ENCODE results near the gene TANC1. TPM values are rescaled to one million over a fixed set of nuclear protein-coding genes. Genes with fewer than 3 reads are reported as not detected.

The TANC1 gene
- total and polyA plus RNA-seq, 3 donors from 2014 or later, result 8.6 to 19.3 (median 16.2) TPM

GRCh38 chr2:159064446-159065301, 96.2 kb downstream of the TANC1 start:
- Histone ChIP-seq H3K9me3 (no peaks in the 10 kb centered on the region), H3K27ac (no peak overlapping the region), H3K27me3 (no peaks in the 10 kb centered on the region), H3K4me3 (no peak overlapping the region), H3K4me1 (peaks cover 8% of the 10 kb centered on the region), H3K36me3 (ENCODE audit: low read depth, missing control alignments) (no peaks in the 10 kb centered on the region)
- intact Hi-C loops (cut with DNase I; ENCODE audit: low total_unique reads), result no loop called here
- WGBS, 2 donors, result 62 to 63% methylated on average over 5 of the region's 5 CpGs
- TF ChIP-seq CTCF (IDR thresholded peaks at IDR 0.05) (no peak), POLR2A (IDR thresholded peaks at IDR 0.05) (no peak)
- DNase-seq, result no peak

- H3K9me3 ChIP-seq, result no peaks in the 10 kb centered on the region
- TF ChIP-seq CTCF (IDR thresholded peaks at IDR 0.05) (no peak), POLR2A (IDR thresholded peaks at IDR 0.05) (no peak)
- H3K27ac ChIP-seq, result no peak overlapping the region
- H3K4me3 ChIP-seq, result no peak overlapping the region
- no peaks in the 10 kb centered on the region for H3K27me3 ChIP-seq
- WGBS, 2 donors, result 21 to 48% methylated on average over 1 of the region's 1 CpG
- intact Hi-C loops (cut with DNase I; ENCODE audit: low total_unique reads), result no loop called here
- H3K4me1 ChIP-seq, result peaks cover 8% of the 10 kb centered on the region
- H3K36me3 ChIP-seq (ENCODE audit: low read depth, missing control alignments), result no peaks in the 10 kb centered on the region
- DNase-seq, result no peak
Measured at GRCh38 chr2:159065313-159065712, 96.9 kb downstream of the TANC1 start.

- intact Hi-C loops (cut with DNase I; ENCODE audit: low total_unique reads), result no loop called here
- peaks cover 8% of the 10 kb centered on the region for H3K4me1 ChIP-seq
- no peaks in the 10 kb centered on the region for H3K36me3 ChIP-seq (ENCODE audit: low read depth, missing control alignments)
Measured at GRCh38 chr2:159065891-159066290, 97.5 kb downstream of the TANC1 start.

GRCh38 chr2:159066541-159067156, 98.2 kb downstream of the TANC1 start:
- 92 to 98% methylated on average over 1 of the region's 1 CpG for WGBS, 2 donors
- intact Hi-C loops (cut with DNase I; ENCODE audit: low total_unique reads), result no loop called here
- Histone ChIP-seq H3K4me1 (peaks cover 8% of the 10 kb centered on the region), H3K4me3 (no peak overlapping the region), H3K9me3 (no peaks in the 10 kb centered on the region), H3K36me3 (ENCODE audit: low read depth, missing control alignments) (no peaks in the 10 kb centered on the region), H3K27ac (no peak overlapping the region), H3K27me3 (no peaks in the 10 kb centered on the region)
- TF ChIP-seq POLR2A (IDR thresholded peaks at IDR 0.05) (no peak), CTCF (IDR thresholded peaks at IDR 0.05) (no peak)
- no peak for DNase-seq

More at GRCh38 chr2:159065891-159066290, 97.5 kb downstream of the TANC1 start:
- WGBS, 2 donors, result 69 to 81% methylated on average over 4 of the region's 4 CpGs
- TF ChIP-seq CTCF (IDR thresholded peaks at IDR 0.05) (no peak), POLR2A (IDR thresholded peaks at IDR 0.05) (no peak)
- H3K27ac ChIP-seq, result no peak overlapping the region
- H3K4me3 ChIP-seq, result no peak overlapping the region
- no peaks in the 10 kb centered on the region for H3K27me3 ChIP-seq
- DNase-seq, result no peak
- no peaks in the 10 kb centered on the region for H3K9me3 ChIP-seq

Measured in testis (tissue), 3 donors.